GDM1 (cell line): ENCODE results near the gene UBASH3A.
"Not testable (repeated sequence)": the region's sequence is repeated elsewhere in the genome, so short reads cannot be mapped to it uniquely, and the experiment has no call there.

ENCODE experiments used
- DNase-seq: peaks from one replicate; lab custom pipeline; 2025; lab: John Stamatoyannopoulos, UW

UBASH3A gene

GRCh38 chr21:42468491-42469131 lies 64.9 kb downstream of the UBASH3A start:
- DNase-seq: no peak

- DNase-seq: no peak
Observed at GRCh38 chr21:42469272-42469671, 65.6 kb downstream of the UBASH3A start.

- not testable (repeated sequence) for DNase-seq
Observed at GRCh38 chr21:42469726-42470125, 66.0 kb downstream of the UBASH3A start.

DNA sequence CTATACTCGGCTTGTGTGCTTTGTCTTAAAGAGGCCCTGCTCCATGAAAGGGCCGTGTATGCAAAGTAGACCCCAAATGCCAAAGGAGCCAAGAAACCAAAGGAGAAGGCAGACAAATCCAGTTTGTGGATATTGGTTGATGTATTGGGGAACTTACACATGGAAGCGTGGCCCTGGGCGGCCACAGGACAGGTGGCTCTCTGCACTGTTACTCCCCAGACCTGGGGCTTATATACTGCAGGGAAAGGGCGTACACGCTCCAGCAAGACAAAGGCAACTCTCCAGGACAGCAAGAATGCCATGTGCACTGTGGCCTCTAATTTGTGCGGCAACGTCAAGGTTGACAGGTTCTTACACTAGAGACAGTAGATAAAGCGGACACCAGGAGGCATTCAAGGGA lies 67.5 kb downstream of the UBASH3A start:
- DNase-seq: no peak

DNA sequence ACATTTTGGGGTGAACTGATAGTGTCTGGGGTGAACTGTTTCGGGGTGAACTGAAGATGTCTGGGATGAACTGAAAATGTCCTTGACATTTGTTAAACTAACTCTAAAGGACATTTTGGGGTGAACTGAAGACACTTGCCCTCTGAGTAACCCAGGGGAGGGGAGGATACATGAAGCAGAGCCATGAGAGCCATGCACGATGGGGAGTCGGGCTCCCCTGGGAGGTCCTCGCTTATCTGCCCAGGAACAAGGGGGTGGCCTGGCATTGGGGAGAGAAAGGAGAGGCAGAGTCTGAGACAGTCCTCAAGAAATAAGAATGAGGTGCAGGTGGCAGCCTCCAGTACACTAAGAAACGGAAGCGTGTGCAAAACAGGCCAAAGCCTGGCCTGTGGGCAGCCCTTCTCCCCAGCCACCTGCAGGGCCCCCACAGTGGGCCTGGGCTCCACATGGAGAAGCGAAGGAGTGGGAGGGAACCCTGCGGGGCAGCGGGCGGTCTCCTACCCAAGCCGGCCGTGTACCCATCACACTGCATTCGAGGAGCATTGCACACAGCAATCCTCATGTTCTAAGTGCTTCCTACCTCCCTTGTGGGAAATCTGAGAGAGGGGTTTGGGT lies 68.1 kb downstream of the UBASH3A start:
- DNase-seq: no peak

GRCh38 chr21:42472521-42472920 lies 68.8 kb downstream of the UBASH3A start:
- DNase-seq: no peak

DNA sequence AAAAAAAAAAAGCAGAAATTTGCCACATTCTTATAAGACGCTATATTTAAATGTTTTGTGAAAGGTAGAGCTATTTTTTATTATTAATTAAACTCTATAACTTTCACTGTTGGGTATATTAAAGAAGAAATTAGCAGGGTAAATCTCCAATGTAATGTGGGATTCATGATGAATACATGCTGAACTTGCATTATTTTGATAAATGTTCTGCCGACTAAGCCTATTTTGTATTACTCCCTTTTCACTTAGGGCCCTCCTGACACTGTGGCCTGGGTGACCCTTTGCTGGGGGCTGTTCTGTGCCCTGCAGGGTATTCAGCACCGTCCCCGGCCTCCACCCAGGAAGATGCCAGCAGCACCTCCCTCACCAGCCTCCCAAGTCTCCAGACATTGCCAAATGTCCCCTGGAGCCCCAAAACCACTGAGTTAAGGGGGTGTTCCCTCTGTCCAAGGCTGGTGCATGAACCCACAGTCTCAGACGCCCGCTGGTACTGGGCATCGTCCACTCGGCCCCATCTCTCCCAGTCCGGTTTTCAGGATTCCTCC lies 69.9 kb downstream of the UBASH3A start:
- DNase-seq: no peak

DNA sequence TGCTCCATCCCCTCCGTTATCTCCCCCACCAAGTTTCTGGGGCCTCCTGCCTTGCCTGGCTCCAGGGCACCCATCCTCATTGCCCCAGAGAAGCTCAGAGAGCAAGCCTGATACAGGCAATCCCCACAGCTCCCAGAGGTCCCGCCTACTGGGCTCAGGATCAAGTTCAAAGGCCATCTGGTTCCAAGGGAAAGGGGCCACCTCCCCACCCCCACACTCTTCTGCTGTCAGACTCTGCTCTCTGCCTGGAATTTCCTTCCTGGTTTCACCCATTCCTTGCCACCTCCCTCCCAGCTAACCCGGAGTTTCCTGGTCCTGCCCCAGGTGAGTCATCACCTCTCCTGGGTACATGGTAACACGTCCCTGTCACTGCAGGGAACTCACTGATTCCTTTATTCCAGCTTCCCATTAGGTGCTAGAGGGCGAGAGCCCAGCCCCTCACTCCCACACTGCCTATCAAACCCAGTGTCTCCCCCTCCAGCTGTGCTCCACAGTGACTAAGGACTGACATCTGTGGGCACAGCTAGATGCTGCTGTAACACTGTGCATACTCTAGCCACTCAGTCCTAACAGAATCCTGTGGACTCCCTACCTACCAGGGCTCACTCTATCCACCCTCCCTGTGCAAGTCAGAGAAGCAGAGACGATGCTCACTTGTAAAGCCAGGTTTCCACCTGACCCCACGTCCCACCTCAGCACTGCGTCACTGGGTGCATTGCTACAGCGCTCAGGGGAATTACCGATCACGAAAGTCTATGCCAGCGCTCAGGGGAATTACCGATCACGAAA lies 70.5 kb downstream of the UBASH3A start:
- peak; percentile 30 for DNase-seq

DNA sequence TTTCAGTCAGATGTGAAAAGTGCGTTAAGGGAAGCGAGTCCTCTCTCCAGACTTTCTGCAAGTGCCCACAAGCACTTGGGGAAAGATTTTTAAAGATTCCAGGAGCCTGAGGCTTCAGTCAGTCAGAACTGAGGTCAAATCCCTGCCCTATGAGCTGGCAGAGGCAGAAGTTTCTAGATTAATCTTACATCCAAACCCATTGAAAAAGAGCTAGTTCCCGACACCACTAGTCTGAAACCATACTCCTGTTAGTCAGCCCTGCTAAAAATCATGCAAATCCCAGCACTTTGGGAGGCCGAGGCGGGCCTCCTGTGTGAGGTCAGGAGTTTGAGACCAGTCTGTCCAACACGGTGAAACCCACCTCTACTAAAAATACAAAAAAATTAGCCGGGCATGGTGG lies 71.3 kb downstream of the UBASH3A start:
- no peak for DNase-seq

DNA sequence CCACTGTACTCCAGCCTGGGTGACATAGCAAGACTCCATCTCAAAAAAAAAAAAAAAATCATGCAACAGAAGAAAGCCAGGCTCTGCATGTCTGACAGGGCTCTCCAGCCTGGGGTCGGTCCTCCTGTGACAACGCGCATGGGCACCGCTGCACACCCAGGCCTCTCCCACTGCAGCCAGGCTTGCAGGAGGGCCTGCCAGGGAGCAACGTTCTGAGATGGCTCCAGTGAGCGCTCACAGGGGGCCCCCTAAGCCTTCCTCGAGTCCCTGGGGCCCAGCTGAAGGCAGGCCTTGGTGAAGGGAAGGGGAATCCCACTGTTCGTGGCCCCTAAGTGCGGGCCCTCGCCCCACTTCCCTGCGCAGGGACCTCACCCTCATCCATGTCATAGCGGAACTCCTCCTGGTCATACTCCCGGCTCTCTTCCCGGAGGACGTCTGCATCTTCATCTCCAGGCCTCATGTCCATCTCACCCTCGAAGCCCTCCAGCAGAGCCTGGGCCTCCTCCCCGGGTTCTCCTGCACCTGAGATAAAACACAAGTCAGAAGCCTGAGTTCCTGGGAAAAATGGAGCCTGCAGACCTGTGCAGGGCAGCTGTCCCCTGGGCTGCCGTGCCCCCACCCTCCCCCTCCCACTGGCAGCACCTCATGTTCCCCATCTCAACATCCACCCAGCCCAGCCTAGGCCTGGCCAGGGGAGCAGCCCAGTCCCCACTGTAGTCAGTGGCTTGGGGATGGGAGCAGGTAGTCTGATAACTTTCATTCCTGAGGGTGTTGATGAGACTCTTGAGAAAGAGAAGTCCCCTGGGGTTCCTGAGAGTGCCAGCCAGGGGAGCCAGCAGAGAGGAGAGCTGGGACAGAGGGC lies 72.1 kb downstream of the UBASH3A start:
- no peak for DNase-seq

- DNase-seq: no peak
Observed at GRCh38 chr21:42476388-42477331, 73.0 kb downstream of the UBASH3A start.

DNA sequence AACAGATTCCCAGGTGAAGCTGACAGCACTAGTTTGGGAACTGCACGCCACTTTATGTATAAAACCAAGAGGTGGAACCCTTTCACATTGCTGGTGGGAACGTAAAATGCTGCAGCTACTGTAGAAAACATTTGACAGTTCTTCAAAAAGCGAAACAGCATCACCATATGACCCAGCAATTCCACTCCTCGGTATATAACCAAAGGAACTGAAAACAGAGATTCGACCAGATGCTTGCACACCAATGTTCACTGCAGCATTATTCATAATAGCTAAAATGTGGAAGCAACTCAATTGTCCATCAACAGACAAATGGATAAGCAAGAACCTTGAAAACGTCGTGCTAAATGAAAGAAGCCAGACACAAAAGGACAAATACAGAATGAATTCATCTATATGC lies 74.8 kb downstream of the UBASH3A start:
- DNase-seq: no peak

- DNase-seq: no peak
Observed at GRCh38 chr21:42479582-42479981, 75.9 kb downstream of the UBASH3A start.

GRCh38 chr21:42480736-42481135 lies 77.0 kb downstream of the UBASH3A start:
- DNase-seq: no peak

- no peak for DNase-seq
Observed at GRCh38 chr21:42481169-42481568, 77.5 kb downstream of the UBASH3A start.

GRCh38 chr21:42484966-42485365 lies 81.3 kb downstream of the UBASH3A start:
- DNase-seq: no peak

DNA sequence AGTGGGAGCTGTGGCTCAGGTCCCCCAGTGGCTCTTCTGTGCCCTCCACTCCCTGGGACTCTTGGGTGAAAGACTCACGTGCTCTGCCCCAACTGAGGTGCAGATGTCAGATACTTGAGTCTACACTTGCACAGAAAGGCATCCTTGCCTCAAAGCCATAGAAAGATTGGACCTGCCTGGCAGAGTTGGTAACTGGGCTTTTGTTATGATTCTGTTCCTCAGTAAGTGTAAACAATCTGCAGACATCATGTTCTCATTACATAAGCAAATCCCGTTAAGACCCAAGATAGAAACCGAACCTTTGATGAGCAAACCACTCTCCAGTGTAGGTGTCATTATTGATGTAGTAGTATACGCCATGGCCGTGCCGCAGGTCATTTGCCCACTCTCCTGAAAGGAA lies 82.4 kb downstream of the UBASH3A start:
- no peak for DNase-seq

- DNase-seq: peak; percentile 47
Observed at GRCh38 chr21:42486531-42486930, 82.8 kb downstream of the UBASH3A start.

DNA sequence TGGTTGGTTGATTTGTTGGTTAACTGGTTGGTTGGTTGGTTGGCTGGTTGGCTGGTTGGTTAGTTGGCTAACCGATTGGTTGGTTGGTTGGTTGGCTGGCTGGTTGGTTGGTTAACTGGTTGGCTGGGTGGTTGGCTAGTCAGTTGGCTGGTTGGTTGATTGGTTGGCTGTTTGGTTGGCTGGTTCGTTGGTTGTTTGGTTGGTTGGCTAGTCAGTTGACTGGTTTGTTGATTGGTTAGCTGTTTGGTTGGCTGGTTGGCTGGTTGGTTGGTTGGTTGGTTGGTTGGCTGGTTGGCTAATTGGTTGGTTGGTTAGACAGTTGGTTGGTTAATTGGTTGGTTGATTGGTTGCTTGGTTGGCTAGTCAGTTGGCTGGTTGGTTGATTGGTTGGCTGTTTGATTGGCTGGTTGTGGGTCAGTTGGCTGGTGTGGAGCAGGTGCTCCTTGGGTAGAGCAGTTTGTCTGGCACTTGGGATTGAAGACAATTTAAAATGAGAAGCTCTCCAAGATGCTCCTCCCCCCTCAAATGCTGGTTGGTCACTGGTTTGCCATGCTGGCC lies 85.4 kb downstream of the UBASH3A start:
- no peak for DNase-seq

GRCh38 chr21:42489991-42490390 lies 86.3 kb downstream of the UBASH3A start:
- DNase-seq: no peak

DNA sequence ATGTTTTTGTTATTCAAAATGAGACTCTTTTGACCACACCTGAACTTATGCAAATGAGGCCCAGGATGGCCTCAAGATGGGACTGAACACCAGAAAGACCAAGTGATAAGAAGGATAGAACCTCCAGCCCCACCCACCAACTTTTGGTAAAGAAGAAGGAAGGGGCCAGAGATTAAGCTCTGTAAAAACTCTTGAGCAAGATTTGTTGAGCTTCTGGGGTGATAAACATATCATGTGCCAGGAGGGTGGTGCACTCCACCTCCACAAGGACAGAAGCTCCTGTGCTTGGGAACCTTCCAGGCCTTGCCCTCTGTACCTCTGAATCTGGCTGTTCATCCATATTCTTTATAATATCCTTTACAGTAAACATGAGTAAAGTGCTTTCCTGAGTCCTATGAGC lies 87.0 kb downstream of the UBASH3A start:
- no peak for DNase-seq
